Epithelial cell of esophagus (primary cell): ENCODE data around the gene SPATA32.

Source experiments
- DNase-seq: peaks from one replicate; pipeline ENCODE4 v3.0.0; 2010; ENCODE audit warnings: low read depth
- H3K4me3 ChIP-seq: 2 replicates; pipeline ENCODE4 v1.5.1; 2011; ENCODE audit warnings: mild to moderate bottlenecking, low read length, control low read depth
- TF ChIP-seq, protein P1 (sequence below): IDR thresholded peaks from 2 replicates; pipeline ENCODE4 v1.5.1; 2011; ENCODE audit warnings: low read depth, mild to moderate bottlenecking, low read length, control low read depth, inconsistent platforms; ENCODE audit not compliant: insufficient read depth; ENCODE audit errors: missing control alignments

Gene SPATA32

DNA sequence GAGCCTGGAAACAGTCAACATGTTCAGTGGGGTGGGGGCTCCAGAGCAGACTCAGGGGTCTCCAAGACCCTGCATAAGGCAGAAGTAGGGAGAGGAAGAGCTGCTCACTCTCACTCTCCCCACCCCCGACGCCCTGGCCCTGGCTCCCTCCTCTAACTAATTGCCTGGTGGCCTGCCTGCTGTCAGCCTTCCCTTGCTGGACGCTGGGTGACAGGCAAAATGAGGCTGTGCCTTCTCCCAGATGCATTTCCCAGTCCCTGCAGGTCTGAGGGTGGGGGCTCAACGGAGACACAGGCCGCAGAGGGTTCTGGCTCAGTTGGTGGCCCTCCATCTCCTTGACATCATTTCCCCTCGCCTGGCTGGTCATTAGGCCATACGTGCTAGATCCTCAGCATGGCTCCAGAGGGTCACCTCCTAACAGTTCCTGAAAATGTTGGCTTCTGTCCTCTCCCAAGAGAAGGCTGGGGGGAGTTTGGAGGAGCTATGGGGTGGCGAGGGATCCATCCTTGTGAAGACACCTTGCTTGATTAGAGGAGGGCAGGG is 38.8 kb downstream of the SPATA32 start:
- TF ChIP-seq, protein P1, sequence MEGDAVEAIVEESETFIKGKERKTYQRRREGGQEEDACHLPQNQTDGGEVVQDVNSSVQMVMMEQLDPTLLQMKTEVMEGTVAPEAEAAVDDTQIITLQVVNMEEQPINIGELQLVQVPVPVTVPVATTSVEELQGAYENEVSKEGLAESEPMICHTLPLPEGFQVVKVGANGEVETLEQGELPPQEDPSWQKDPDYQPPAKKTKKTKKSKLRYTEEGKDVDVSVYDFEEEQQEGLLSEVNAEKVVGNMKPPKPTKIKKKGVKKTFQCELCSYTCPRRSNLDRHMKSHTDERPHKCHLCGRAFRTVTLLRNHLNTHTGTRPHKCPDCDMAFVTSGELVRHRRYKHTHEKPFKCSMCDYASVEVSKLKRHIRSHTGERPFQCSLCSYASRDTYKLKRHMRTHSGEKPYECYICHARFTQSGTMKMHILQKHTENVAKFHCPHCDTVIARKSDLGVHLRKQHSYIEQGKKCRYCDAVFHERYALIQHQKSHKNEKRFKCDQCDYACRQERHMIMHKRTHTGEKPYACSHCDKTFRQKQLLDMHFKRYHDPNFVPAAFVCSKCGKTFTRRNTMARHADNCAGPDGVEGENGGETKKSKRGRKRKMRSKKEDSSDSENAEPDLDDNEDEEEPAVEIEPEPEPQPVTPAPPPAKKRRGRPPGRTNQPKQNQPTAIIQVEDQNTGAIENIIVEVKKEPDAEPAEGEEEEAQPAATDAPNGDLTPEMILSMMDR, result no peak
- H3K4me3 ChIP-seq, result no peak overlapping the region
- no peak for DNase-seq

DNA sequence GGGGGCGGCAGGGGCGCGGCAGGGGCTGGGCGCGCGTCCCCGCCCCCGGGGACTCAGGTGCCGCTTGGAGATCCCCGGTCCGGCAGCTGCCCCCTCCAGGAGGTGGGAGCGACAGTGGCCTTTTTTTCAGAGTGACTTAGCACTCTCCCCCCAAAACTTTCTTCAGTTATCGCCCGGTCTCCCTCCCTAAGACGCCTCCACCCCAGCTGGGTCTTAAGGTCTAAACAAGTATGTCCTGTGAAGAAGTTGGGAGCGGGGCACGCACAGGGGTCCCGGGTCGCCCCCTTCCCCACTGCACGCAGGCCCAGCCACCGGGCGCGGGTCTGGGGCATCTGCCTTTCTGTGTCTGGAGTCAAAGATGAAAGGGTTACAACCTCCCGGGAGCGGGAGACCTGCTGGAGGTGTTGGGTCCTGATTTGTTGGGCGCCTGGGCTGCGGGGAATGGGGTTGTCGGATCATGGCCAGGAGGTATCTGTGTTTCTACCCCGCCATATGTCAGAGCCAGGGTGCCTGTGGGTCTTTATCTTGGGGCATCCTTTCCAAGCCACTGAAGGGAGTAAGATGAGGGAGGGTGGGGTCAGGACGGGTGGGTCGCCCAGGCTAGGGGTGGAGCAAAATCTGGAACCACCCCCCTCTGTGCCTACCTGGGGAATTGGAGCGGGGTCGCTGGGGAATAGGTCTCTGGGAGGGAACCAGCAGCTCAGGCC is 39.5 kb downstream of the SPATA32 start:
- TF ChIP-seq, protein P1, result no peak
- H3K4me3 ChIP-seq, result no peak overlapping the region
- DNase-seq, result no peak

GRCh38 chr17:45222014-45222288 is 39.9 kb downstream of the SPATA32 start:
- TF ChIP-seq, protein P1, result no peak
- DNase-seq, result no peak
- H3K4me3 ChIP-seq, result no peak overlapping the region

DNA sequence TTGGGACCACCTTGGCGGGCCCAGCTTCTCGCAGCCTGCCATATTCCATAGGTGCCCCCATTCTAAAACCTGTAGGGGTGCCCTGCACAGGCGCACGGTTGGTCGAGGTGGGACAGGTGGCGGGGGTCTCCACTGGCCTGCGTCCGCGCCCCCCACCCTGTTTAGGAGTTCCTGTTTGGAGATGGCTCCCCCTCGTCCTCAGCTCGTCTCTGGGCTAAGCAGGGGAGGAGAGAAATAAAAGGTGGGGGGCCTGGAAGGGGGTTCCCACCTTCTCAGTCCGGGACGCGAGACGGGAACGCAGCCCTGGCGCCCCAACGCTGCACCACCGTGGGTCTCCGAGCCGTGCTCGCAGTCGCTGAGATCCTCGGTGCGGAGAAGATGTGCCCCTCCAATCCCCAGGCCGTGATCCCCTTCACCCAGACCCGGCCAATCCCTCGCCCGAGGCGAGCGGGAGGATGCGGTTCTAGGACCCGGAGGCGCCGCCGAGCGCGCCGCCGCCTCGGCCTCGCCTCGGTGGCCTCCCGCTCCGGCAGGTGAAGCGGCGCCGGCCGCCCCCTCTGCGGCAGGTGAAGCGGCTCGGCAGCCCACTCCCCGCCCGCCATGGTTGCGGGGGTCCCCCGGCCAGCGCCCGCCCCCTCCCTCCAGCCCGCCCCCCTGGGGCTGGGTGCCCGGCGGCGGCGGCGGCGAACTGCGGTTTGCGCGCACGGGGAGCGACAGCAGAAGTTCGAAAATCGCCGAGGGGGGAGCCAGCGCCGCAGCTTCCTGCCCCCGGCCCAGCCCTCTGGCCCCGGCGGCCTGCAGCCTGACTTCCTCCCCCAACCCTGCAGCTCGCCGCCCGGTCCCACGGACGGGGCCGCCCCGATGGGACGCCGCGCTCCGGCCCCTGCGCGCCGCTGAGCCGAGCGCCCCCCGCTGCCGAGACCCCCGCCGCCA is 40.5 kb downstream of the SPATA32 start, which contains the start of gene FMNL1:
Gene FMNL1 (plus strand): TSS at position 805 of the 933 bp plus-strand sequence. CDS start 240 bp downstream, outside the sequence.
- TF ChIP-seq, protein P1, result no peak
- H3K4me3 ChIP-seq, result peak within 1 kb of the TSS; percentile 37
- no peak for DNase-seq

GRCh38 chr17:45220079-45220478 is 41.8 kb downstream of the SPATA32 start:
- TF ChIP-seq, protein P1, result no peak
- H3K4me3 ChIP-seq, result no peak overlapping the region
- DNase-seq, result no peak

DNA sequence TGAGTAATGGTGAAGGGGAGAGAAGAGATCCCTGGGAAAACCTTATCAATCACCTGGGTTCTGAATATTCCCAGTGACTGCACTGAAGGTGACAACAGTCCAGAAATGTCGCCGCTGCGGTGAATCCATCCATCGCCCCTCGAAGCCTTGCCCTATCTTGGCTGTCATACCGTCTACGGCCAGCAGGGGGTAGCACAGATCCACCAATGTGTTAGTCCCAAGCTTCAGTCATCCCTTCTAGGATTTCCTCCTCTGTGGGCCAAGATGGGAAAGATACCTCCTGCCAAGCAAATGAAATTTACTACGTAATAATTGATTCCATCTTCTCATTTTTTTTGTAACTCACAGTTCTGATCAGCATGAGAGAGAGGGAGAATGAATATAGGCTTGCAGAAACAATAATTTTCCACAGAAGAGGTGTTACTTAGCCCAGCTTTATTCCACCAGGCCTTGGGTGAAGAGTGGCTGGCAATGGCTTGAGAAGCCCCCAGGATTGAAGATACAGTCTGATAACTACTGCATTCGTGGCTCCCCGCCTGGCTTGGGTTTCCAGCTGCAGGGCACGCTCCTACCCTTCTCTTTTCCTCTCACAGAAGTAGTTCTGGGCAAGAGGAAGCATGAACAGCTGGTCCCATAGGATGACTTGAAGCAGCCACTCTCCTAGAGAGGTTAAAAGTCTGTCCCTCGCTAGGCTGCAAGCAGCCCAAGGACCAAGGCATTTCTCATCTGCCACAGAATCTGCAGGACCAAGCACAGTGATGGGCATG is 42.8 kb downstream of the SPATA32 start:
- H3K4me3 ChIP-seq, result no peak overlapping the region
- peak; percentile 73 for DNase-seq
- TF ChIP-seq, protein P1, result peak; percentile 96
